Trophoblast cell (in vitro differentiated cells and primary cell): ENCODE data around the gene TUSC1. TPM values are rescaled to one million over a fixed set of nuclear protein-coding genes. Genes with fewer than 3 reads are reported as not detected.

ENCODE experiments used
- DNase-seq, 2 donors: peaks; one replicate each; pipeline ENCODE4 v3.0.0-alpha.2; 2016
- H2AFZ ChIP-seq: 2 replicates; pipeline ENCODE4 v1.6.1; 2013; ENCODE audit warnings: low read length, moderate library complexity, mild to moderate bottlenecking; ENCODE audit not compliant: insufficient read depth, poor library complexity
- H2AK5ac ChIP-seq: 2 replicates; pipeline ENCODE4 v1.6.1; 2013; ENCODE audit warnings: mild to moderate bottlenecking, low read length
- H2BK120ac ChIP-seq: 2 replicates; pipeline ENCODE4 v1.6.1; 2013; ENCODE audit warnings: low read length, mild to moderate bottlenecking, moderate library complexity; ENCODE audit not compliant: insufficient read depth, poor library complexity
- H2BK12ac ChIP-seq: 2 replicates; pipeline ENCODE4 v1.6.1; 2013; ENCODE audit warnings: mild to moderate bottlenecking, low read length, moderate library complexity
- H2BK5ac ChIP-seq: 2 replicates; pipeline ENCODE4 v1.6.1; 2013; ENCODE audit warnings: low read length, low read depth, moderate library complexity, mild to moderate bottlenecking; ENCODE audit not compliant: poor library complexity
- H3K14ac ChIP-seq: 2 replicates; pipeline ENCODE4 v1.6.1; 2013; ENCODE audit warnings: mild to moderate bottlenecking, low read length
- H3K18ac ChIP-seq: 2 replicates; pipeline ENCODE4 v1.6.1; 2013; ENCODE audit warnings: mild to moderate bottlenecking, low read length
- H3K23ac ChIP-seq: 2 replicates; pipeline ENCODE4 v1.6.1; 2013; ENCODE audit warnings: low read length
- H3K27ac ChIP-seq: 2 replicates; pipeline ENCODE4 v1.5.1; 2013; ENCODE audit warnings: low read depth, mild to moderate bottlenecking, inconsistent platforms, low read length, moderate library complexity
- H3K27me3 ChIP-seq: 2 replicates; pipeline ENCODE4 v1.6.1; 2013; ENCODE audit warnings: inconsistent platforms, mild to moderate bottlenecking, low read length, moderate library complexity; ENCODE audit not compliant: insufficient read depth
- H3K36me3 ChIP-seq, 2 experiments: 1 replicate in 1 of 2; 2 replicates in 1 of 2; pipeline ENCODE4 v1.6.1; 2013; ENCODE audit warnings: low read length in 2 of 2, mild to moderate bottlenecking in 2 of 2, moderate library complexity in 1 of 2; ENCODE audit not compliant: insufficient read depth in 2 of 2, control insufficient read depth in 1 of 2
- H3K4ac ChIP-seq: 2 replicates; pipeline ENCODE4 v1.6.1; 2013; ENCODE audit warnings: low read depth, mild to moderate bottlenecking, low read length, moderate library complexity
- H3K4me1 ChIP-seq, 2 experiments: 1 replicate in 1 of 2; 2 replicates in 1 of 2; pipeline ENCODE4 v1.6.1; 2013; ENCODE audit warnings: low read length in 2 of 2, mild to moderate bottlenecking in 2 of 2, moderate library complexity in 1 of 2; ENCODE audit not compliant: insufficient read depth in 2 of 2, control insufficient read depth in 1 of 2
- H3K4me2 ChIP-seq: 2 replicates; pipeline ENCODE4 v1.6.1; 2013; ENCODE audit warnings: inconsistent platforms, mild to moderate bottlenecking, low read length, moderate library complexity
- H3K4me3 ChIP-seq: 2 replicates; pipeline ENCODE4 v1.5.1; 2013; ENCODE audit warnings: mild to moderate bottlenecking, low read depth, low read length, inconsistent platforms
- H3K79me1 ChIP-seq: one replicate; pipeline ENCODE4 v1.6.1; 2013; ENCODE audit warnings: low read length
- H3K79me2 ChIP-seq: 2 replicates; pipeline ENCODE4 v1.6.1; 2013; ENCODE audit warnings: low read length, mild to moderate bottlenecking; ENCODE audit not compliant: control insufficient read depth, insufficient read depth, poor library complexity
- H3K9ac ChIP-seq: 2 replicates; pipeline ENCODE4 v1.6.1; 2013; ENCODE audit warnings: mild to moderate bottlenecking, low read length
- H3K9me3 ChIP-seq: 2 replicates; pipeline ENCODE4 v1.6.1; 2013; ENCODE audit warnings: low read depth, mild to moderate bottlenecking, control low read depth, inconsistent platforms, low read length; ENCODE audit not compliant: insufficient read depth
- H4K12ac ChIP-seq: 2 replicates; pipeline ENCODE4 v1.6.1; 2013; ENCODE audit warnings: low read depth, mild to moderate bottlenecking, low read length, moderate library complexity
- H4K8ac ChIP-seq: 2 replicates; pipeline ENCODE4 v1.6.1; 2013; ENCODE audit warnings: low read depth, mild to moderate bottlenecking, low read length, moderate library complexity
- H4K91ac ChIP-seq: one replicate; pipeline ENCODE4 v1.6.1; 2013; ENCODE audit warnings: low read depth, mild to moderate bottlenecking, low read length, moderate library complexity
- WGBS: extraction: QIAGEN DNeasy Blood & Tissue Kit; methylation state at CpG from one replicate; pipeline ENCODE4 v1.1.7; 2013; ENCODE audit warnings: missing lambda C conversion rate; ENCODE audit not compliant: insufficient read length, insufficient coverage; ENCODE audit errors: extremely low coverage; 5-methylcytosine and 5-hydroxymethylcytosine counted together
- polyA plus RNA-seq: library from polyadenylated mRNA; stranded (reverse); fragments of 200-250 nt; gene quantifications from 2 replicates; pipeline ENCODE4 v1.2.3, GENCODE V29; 2013

The TUSC1 gene
- 7.9 and 8.5 TPM in 2 replicates for polyA plus RNA-seq

DNA sequence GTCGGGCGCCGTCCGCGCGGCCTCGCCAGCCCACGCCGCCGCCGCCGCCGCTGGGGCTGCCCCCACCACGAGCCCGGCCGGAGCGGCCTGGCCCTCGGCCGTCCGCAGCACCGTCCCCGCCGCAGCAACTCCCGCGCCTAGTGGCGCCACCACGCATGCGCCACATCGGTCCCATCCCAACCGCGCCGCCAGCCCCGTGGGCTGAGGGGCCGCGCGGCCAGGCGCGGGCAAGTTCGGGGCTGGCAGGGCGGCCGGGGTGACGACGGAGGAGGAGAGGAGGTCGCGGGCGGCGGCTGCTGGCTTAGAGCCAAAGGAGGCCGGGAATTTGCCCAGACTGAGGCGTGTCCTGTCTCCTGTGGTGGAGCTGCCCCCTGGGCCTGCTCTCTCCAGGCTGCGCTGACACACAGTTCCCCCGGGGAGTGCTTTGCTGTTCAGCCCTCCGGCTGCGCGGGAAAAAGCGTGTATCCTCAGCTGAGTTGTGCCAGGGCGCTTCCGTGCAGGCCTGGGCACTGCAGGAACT, at the start of gene TUSC1:
TUSC1 (minus strand) TSS at position 298 of the 520 bp plus-strand sequence; CDS start at position 166, 132 bp downstream.
- H3K9me3 ChIP-seq, result no peaks in the 10 kb centered on the region
- DNase-seq, result peak; percentile 65 to 76
- WGBS, result no CpG with 5 or more reads among the region's 57 CpGs
- H4K8ac ChIP-seq, result peak within 1 kb of the TSS; percentile 99
- peak within 1 kb of the TSS; percentile 98 for H2BK5ac ChIP-seq
- no peaks in the 10 kb centered on the region for H3K27me3 ChIP-seq
- peak within 1 kb of the TSS; percentile 72 for H2BK12ac ChIP-seq
- H3K4me2 ChIP-seq, result peak within 1 kb of the TSS; percentile 61
- peak within 1 kb of the TSS; percentile 77 for H3K9ac ChIP-seq
- H4K12ac ChIP-seq, result peak within 1 kb of the TSS; percentile 99
- no peak within 1 kb of the TSS for H3K23ac ChIP-seq
- peak within 1 kb of the TSS; percentile 98 for H4K91ac ChIP-seq
- peaks cover 12% of the 10 kb centered on the region for H3K79me2 ChIP-seq
- peak within 1 kb of the TSS; percentile 74 for H3K4me3 ChIP-seq
- H3K79me1 ChIP-seq, result peaks cover 13% of the 10 kb centered on the region
- H2BK120ac ChIP-seq, result peak within 1 kb of the TSS; percentile 98
- H3K18ac ChIP-seq, result peak within 1 kb of the TSS; percentile 99
- peaks cover 3 to 9% of the 10 kb centered on the region in 2 experiments for H3K4me1 ChIP-seq
- H3K27ac ChIP-seq, result peak within 1 kb of the TSS; percentile 93
- H3K4ac ChIP-seq, result peak within 1 kb of the TSS; percentile 91
- H3K36me3 ChIP-seq, result no peaks in the 10 kb centered on the region
- peak within 1 kb of the TSS; percentile 95 for H2AK5ac ChIP-seq
- H3K14ac ChIP-seq, result peak within 1 kb of the TSS; percentile 99
- peak within 1 kb of the TSS; percentile 91 for H2AFZ ChIP-seq

DNA sequence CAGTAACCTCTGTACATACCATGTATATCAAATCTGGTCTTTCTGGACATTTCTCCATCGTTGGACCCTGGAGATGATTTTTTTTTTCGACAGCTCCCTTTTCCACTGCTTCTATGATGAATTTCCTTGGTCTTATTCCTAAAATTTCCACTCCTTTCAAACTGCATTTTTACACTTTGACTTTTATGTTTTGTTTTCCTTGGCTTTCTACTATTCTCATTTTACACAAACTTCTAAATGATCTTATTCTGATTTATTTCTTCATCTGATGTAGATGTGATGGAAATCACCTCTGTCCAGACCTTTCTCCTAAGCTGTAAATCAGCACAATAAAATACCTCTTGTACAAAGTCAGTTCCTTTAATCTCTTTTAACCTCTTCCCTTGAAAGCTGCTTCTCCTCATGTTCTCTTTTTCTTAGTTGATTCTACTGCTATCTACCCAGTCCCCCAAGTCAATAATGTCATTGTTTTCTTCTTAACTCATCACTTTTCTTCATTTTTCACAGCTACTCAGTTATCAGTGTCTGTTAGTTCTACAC, 48.7 kb upstream of the TUSC1 start:
- Histone ChIP-seq H3K18ac (no peak overlapping the region), H3K4me2 (no peak overlapping the region), H3K79me2 (no peaks in the 10 kb centered on the region), H4K12ac (no peak overlapping the region), H2AK5ac (no peak overlapping the region), H4K91ac (no peak overlapping the region), H3K9me3 (no peaks in the 10 kb centered on the region), H2BK120ac (no peak overlapping the region), H3K36me3 (no peaks in the 10 kb centered on the region), H3K27ac (no peak overlapping the region), H2BK12ac (no peak overlapping the region), H4K8ac (no peak overlapping the region), H2BK5ac (no peak overlapping the region), H2AFZ (no peak overlapping the region), H3K9ac (no peak overlapping the region), H3K4me3 (no peak overlapping the region), H3K27me3 (no peaks in the 10 kb centered on the region), H3K4ac (no peak overlapping the region), H3K23ac (no peak overlapping the region), H3K79me1 (no peaks in the 10 kb centered on the region), H3K4me1 (no peaks in the 10 kb centered on the region), H3K14ac (no peak overlapping the region)
- WGBS, result no CpG with 5 or more reads among the region's 2 CpGs
- no peak for DNase-seq

DNA sequence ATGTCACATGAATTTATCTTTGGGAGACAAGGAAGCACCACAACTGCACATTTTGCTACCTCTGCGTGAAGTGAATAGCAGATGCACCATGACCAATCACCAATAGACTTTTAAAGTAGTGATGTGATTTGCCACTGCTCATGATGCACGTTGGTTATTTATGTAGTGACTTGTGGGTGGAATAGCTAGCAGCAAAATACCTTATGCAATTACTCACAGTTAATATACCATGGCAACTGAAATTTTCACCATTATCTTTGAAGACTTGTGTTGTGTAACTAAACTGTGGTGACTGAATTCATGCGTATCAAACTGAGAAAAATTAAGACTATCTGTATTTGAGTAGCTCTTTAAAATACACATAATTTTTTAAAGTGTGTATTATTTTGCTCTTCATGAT, 46.2 kb upstream of the TUSC1 start:
- no peak overlapping the region for H2AFZ ChIP-seq
- H3K79me2 ChIP-seq, result no peaks in the 10 kb centered on the region
- no peak overlapping the region for H2BK5ac ChIP-seq
- no peak overlapping the region for H3K9ac ChIP-seq
- H2AK5ac ChIP-seq, result no peak overlapping the region
- no peak overlapping the region for H4K12ac ChIP-seq
- WGBS, result no CpG with 5 or more reads among the region's 3 CpGs
- no peaks in the 10 kb centered on the region for H3K4me1 ChIP-seq
- no peak overlapping the region for H4K8ac ChIP-seq
- H3K18ac ChIP-seq, result no peak overlapping the region
- H3K27ac ChIP-seq, result no peak overlapping the region
- H3K23ac ChIP-seq, result no peak overlapping the region
- H3K27me3 ChIP-seq, result no peaks in the 10 kb centered on the region
- no peaks in the 10 kb centered on the region for H3K9me3 ChIP-seq
- no peaks in the 10 kb centered on the region for H3K79me1 ChIP-seq
- no peak overlapping the region for H3K4ac ChIP-seq
- H3K36me3 ChIP-seq, result no peaks in the 10 kb centered on the region
- no peak overlapping the region for H3K4me3 ChIP-seq
- no peak overlapping the region for H3K4me2 ChIP-seq
- peak; percentile 22 to 78 for DNase-seq
- no peak overlapping the region for H2BK12ac ChIP-seq
- no peak overlapping the region for H2BK120ac ChIP-seq
- no peak overlapping the region for H4K91ac ChIP-seq
- H3K14ac ChIP-seq, result no peak overlapping the region

DNA sequence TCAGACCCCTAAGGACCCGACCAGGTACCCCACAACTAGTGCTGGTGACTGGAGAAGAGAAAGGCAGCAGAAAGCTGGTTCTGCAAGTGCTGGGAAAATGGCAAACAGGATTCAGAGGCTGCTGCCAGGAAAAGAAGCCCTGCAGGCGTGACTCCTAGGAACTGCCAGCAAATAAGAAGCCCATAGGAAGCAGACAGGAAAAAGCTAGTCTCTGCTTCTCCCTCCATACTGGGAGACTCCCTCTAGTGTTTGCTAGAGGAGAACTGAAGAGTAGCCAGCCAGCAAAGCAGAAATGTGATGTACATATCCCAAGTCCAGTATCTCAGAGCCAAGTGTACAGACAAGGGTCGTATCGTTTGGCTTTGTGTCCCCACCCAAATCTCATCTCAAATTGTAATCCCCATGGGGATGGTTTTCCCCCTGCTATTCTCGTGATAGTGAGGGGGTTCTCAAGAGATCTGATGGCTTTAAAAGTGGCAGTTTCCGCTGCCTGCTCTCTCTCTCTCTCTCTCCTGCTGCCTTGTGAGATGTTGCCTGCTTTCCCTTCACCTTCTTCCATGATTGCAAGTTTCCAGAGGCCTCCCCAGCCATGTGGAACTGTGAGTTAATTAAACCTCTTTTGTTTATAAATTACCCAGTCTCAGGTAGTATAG, 38.1 kb upstream of the TUSC1 start:
- Histone ChIP-seq H3K36me3 (no peaks in the 10 kb centered on the region), H2BK5ac (no peak overlapping the region), H3K23ac (no peak overlapping the region), H3K4me2 (peak overlapping the region; percentile 26), H2BK12ac (no peak overlapping the region), H3K4ac (no peak overlapping the region), H3K9ac (no peak overlapping the region), H3K9me3 (no peaks in the 10 kb centered on the region), H3K18ac (no peak overlapping the region), H4K91ac (no peak overlapping the region), H3K14ac (no peak overlapping the region), H2BK120ac (no peak overlapping the region), H2AK5ac (no peak overlapping the region), H3K4me3 (no peak overlapping the region), H4K12ac (no peak overlapping the region), H2AFZ (no peak overlapping the region), H3K4me1 (peaks cover 0 to 9% of the 10 kb centered on the region in 2 experiments), H4K8ac (no peak overlapping the region), H3K79me2 (no peaks in the 10 kb centered on the region), H3K27me3 (no peaks in the 10 kb centered on the region), H3K27ac (no peak overlapping the region), H3K79me1 (no peaks in the 10 kb centered on the region)
- no CpG with 5 or more reads among the region's 6 CpGs for WGBS
- peak; percentile 66 to 81 for DNase-seq
